Activated gamma-delta T cell (primary cell): Measurements from ENCODE around the gene C1orf105.
A peak's percentile ranks its signal among the peaks of the same experiment; 100 is the strongest.
"Not testable (repeated sequence)": the region's sequence is repeated elsewhere in the genome, so short reads cannot be mapped to it uniquely, and the experiment has no call there.

Source experiments
- DNase-seq: peaks from one replicate; lab custom pipeline; 2025; lab: John Stamatoyannopoulos, UW

C1orf105 gene

GRCh38 chr1:172427191-172427590 lies 6.7 kb downstream of the C1orf105 start:
- DNase-seq: no peak

GRCh38 chr1:172429331-172430127 lies 9.0 kb downstream of the C1orf105 start:
- no peak for DNase-seq

GRCh38 chr1:172430128-172430454 lies 9.6 kb downstream of the C1orf105 start:
- no peak for DNase-seq

GRCh38 chr1:172431204-172431603 lies 10.7 kb downstream of the C1orf105 start:
- DNase-seq: no peak

- no peak for DNase-seq
Observed at GRCh38 chr1:172431721-172432192, 11.3 kb downstream of the C1orf105 start.

GRCh38 chr1:172437183-172437582 lies 16.7 kb downstream of the C1orf105 start:
- DNase-seq: not testable (repeated sequence)

GRCh38 chr1:172442404-172442803 lies 21.9 kb downstream of the C1orf105 start:
- DNase-seq: no peak

- no peak for DNase-seq
Observed at GRCh38 chr1:172442843-172443565, 22.5 kb downstream of the C1orf105 start.

- peak; percentile 63 for DNase-seq
Observed at GRCh38 chr1:172443666-172444453, 23.4 kb downstream of the C1orf105 start, which contains the start of gene PIGC. TSS of gene PIGC (minus strand) at chr1:172444069. CDS start at chr1:172442622, 1,447 bp downstream.

GRCh38 chr1:172446547-172446946 lies 26.1 kb downstream of the C1orf105 start:
- no peak for DNase-seq

GRCh38 chr1:172447641-172448040 lies 27.2 kb downstream of the C1orf105 start:
- no peak for DNase-seq

- no peak for DNase-seq
Observed at GRCh38 chr1:172448995-172449584, 28.6 kb downstream of the C1orf105 start.

GRCh38 chr1:172449585-172450523 lies 29.4 kb downstream of the C1orf105 start:
- DNase-seq: no peak

- no peak for DNase-seq
Observed at GRCh38 chr1:172450524-172450885, 30.0 kb downstream of the C1orf105 start.

GRCh38 chr1:172451002-172451443 lies 30.5 kb downstream of the C1orf105 start:
- DNase-seq: no peak

- no peak for DNase-seq
Observed at GRCh38 chr1:172452536-172453152, 32.2 kb downstream of the C1orf105 start.

- DNase-seq: no peak
Observed at GRCh38 chr1:172453153-172453545, 32.7 kb downstream of the C1orf105 start.

GRCh38 chr1:172453607-172454006 lies 33.1 kb downstream of the C1orf105 start:
- no peak for DNase-seq

- DNase-seq: no peak
Observed at GRCh38 chr1:172455451-172455850, 35.0 kb downstream of the C1orf105 start.

- no peak for DNase-seq
Observed at GRCh38 chr1:172456344-172456769, 35.9 kb downstream of the C1orf105 start.
